Liver (tissue), 9 donors: Measurements from ENCODE around the gene TGM2. TPM values are rescaled to one million over a fixed set of nuclear protein-coding genes. Genes with fewer than 3 reads are reported as not detected.

ENCODE experiments used
- DNase-seq: peaks from one replicate; pipeline ENCODE4 v3.0.0-alpha.2; 2017; ENCODE audit warnings: low spot score
- H3K27ac ChIP-seq, 2 donors: one replicate each; pipeline ENCODE4 v1.7.0; 2013; ENCODE audit warnings: inconsistent platforms in 2 of 2, low read length in 2 of 2, control low read depth in 1 of 2, low read depth in 1 of 2, mild to moderate bottlenecking in 1 of 2
- H3K27me3 ChIP-seq, 4 donors: one replicate each; pipeline versions ENCODE4 v1.6.1 to v1.7.0; 2013; ENCODE audit warnings: low read length in 3 of 4, inconsistent platforms in 1 of 4, mild to moderate bottlenecking in 1 of 4, moderate library complexity in 1 of 4; ENCODE audit not compliant: control insufficient read depth in 4 of 4, insufficient read depth in 4 of 4
- H3K36me3 ChIP-seq, 4 donors: one replicate each; pipeline versions ENCODE4 v1.6.1 to v1.7.0; 2013; ENCODE audit warnings: low read length in 3 of 4, mild to moderate bottlenecking in 3 of 4, low read depth in 1 of 4, moderate library complexity in 1 of 4; ENCODE audit not compliant: control insufficient read depth in 4 of 4, insufficient read depth in 3 of 4
- H3K4me1 ChIP-seq, 4 donors: one replicate each; pipeline versions ENCODE4 v1.6.1 to v1.7.0; 2013; ENCODE audit warnings: low read length in 3 of 4, mild to moderate bottlenecking in 3 of 4, moderate library complexity in 1 of 4; ENCODE audit not compliant: control insufficient read depth in 4 of 4, insufficient read depth in 4 of 4
- H3K4me3 ChIP-seq, 3 donors: one replicate each; pipeline versions ENCODE4 v1.6.1 to v1.7.0; 2013; ENCODE audit warnings: low read length in 3 of 3, control low read depth in 1 of 3, low read depth in 1 of 3, mild to moderate bottlenecking in 1 of 3
- H3K9ac ChIP-seq, 2 donors: one replicate each; pipeline ENCODE4 v1.7.0; 2013; ENCODE audit warnings: low read length in 2 of 2, mild to moderate bottlenecking in 2 of 2, moderate library complexity in 2 of 2, control low read depth in 1 of 2, low read depth in 1 of 2
- H3K9me3 ChIP-seq, 4 donors: one replicate each; pipeline versions ENCODE4 v1.6.1 to v1.7.0; 2013; ENCODE audit warnings: low read length in 3 of 4; ENCODE audit not compliant: control insufficient read depth in 4 of 4
- GABPA ChIP-seq, 2 donors: IDR thresholded peaks in 1 of 2; conservative IDR thresholded peaks in 1 of 2; 2 replicates each; pipeline ENCODE4 v1.6.1; 2016; ENCODE audit warnings: antibody characterized with exemption in 2 of 2, mild to moderate bottlenecking in 1 of 2, moderate library complexity in 1 of 2
- JUND ChIP-seq, 2 donors: IDR thresholded peaks; 2 replicates each; pipeline ENCODE4 v1.6.1; 2016; ENCODE audit warnings: antibody characterized with exemption in 2 of 2
- TAF1 ChIP-seq: conservative IDR thresholded peaks from 2 replicates; pipeline ENCODE4 v1.6.1; 2016; ENCODE audit warnings: antibody characterized with exemption, mild to moderate bottlenecking
- YY1 ChIP-seq: IDR thresholded peaks from 2 replicates; pipeline ENCODE4 v1.6.1; 2016; ENCODE audit warnings: antibody characterized with exemption, mild to moderate bottlenecking
- WGBS: extraction: QIAGEN DNeasy Blood & Tissue Kit; methylation state at CpG from one replicate; pipeline ENCODE4 v1.1.7; 2013; 5-methylcytosine and 5-hydroxymethylcytosine counted together
- polyA plus RNA-seq, 2 donors: library from polyadenylated mRNA; stranded (reverse) in 1 of 2; unstranded in 1 of 2; fragments of 200-250 nt in 1 of 2; fragments of >200 nt in 1 of 2; fragmentation: Nextera tagmentation in 1 of 2; extraction: Ambion mirVana in 1 of 2; gene quantifications; one replicate each; pipeline versions ENCODE4 v1.2.1 to v1.2.3, GENCODE V29; 2013 to 2015
- total RNA-seq, 2 donors: library from RNA; depleted of rRNA; stranded (reverse); fragments of >200 nt; gene quantifications; one replicate each; pipeline ENCODE4 v1.2.3, GENCODE V29; 2014
- TF ChIP-seq, protein P1 (sequence below): fragments of 150-350 bp; IDR thresholded peaks from 2 replicates; pipeline ENCODE4 v1.5.1; 2017; ENCODE audit warnings: improper control_type of control experiment, low read depth, low read length; ENCODE audit not compliant: missing input control
- TF ChIP-seq, protein P2 (sequence below): IDR thresholded peaks from 2 replicates; pipeline ENCODE4 v1.6.1; 2016; ENCODE audit warnings: antibody characterized with exemption
- TF ChIP-seq, protein P3 (sequence below): IDR thresholded peaks from 2 replicates; pipeline ENCODE4 v1.6.1; 2016; ENCODE audit warnings: antibody characterized with exemption, mild to moderate bottlenecking
- TF ChIP-seq, protein P4 (sequence below): IDR thresholded peaks from 2 replicates; pipeline ENCODE4 v1.6.1; 2016; ENCODE audit warnings: antibody characterized with exemption
- donor health status: healthy.
- donor health status: healthy.
- donor health status: healthy.
- donor health status: healthy.
- donor health status: healthy.

The TGM2 gene
- total and polyA plus RNA-seq, 4 donors, result 106 to 375 (median 190) TPM

DNA sequence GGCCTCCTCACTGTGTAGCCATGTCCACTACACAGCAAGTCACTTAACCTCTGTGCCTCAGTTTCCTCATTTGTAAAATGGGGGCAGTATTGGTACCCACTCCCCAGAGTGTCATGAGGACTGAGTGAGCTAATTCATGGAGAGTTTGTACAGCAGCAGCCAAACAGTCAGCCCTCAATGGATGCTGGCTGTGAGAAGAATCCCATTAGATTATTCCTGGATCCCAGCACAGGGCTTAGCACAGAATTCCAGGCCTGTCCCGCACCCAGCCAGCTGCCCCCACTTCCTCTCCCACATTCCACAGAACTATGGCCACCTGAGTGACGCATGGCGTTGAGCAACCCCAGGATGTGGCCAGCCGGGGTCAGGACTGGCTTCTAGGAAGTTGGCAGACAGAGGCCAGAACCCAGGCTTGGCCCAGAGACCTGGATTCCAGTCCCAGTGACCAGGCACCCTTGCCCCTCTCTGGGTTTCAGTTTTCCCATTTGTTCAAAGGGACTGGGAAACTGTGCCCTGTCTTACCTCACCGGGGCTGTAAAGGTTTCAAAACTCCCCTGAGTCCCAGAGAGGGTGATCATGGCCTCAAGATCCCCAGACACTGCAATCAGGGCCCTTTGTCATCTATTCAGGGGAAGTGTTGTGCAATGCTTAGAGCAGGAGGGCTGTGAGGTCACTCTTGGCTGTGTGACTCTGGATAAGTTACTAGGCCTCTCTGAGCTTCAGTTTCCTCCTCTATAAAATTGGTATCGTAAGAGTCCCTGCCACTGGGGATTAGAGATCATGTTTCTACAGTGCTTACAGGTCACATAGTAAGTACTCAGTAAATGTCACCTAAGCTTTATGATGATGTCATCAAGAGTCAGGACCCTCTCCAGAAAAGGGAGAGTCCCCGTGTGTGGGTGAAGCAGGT, 3.0 kb upstream of the TGM2 start (continued):
- TF ChIP-seq, protein P1, sequence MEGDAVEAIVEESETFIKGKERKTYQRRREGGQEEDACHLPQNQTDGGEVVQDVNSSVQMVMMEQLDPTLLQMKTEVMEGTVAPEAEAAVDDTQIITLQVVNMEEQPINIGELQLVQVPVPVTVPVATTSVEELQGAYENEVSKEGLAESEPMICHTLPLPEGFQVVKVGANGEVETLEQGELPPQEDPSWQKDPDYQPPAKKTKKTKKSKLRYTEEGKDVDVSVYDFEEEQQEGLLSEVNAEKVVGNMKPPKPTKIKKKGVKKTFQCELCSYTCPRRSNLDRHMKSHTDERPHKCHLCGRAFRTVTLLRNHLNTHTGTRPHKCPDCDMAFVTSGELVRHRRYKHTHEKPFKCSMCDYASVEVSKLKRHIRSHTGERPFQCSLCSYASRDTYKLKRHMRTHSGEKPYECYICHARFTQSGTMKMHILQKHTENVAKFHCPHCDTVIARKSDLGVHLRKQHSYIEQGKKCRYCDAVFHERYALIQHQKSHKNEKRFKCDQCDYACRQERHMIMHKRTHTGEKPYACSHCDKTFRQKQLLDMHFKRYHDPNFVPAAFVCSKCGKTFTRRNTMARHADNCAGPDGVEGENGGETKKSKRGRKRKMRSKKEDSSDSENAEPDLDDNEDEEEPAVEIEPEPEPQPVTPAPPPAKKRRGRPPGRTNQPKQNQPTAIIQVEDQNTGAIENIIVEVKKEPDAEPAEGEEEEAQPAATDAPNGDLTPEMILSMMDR, result no peak
- TF ChIP-seq, protein P2, sequence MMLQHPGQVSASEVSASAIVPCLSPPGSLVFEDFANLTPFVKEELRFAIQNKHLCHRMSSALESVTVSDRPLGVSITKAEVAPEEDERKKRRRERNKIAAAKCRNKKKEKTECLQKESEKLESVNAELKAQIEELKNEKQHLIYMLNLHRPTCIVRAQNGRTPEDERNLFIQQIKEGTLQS, result peak; percentile 79
- peak; percentile 87 to 94 for TF ChIP-seq JUND (IDR thresholded peaks at IDR 0.05)
- TF ChIP-seq YY1, result peak; percentile 87
- TF ChIP-seq GABPA (IDR thresholded peaks at IDR 0.05 in 1 of 2, conservative IDR thresholded peaks at IDR 0.05 in 1 of 2), result peak in 1 of 2 donors; percentile 66
- no peak for TF ChIP-seq TAF1

DNA sequence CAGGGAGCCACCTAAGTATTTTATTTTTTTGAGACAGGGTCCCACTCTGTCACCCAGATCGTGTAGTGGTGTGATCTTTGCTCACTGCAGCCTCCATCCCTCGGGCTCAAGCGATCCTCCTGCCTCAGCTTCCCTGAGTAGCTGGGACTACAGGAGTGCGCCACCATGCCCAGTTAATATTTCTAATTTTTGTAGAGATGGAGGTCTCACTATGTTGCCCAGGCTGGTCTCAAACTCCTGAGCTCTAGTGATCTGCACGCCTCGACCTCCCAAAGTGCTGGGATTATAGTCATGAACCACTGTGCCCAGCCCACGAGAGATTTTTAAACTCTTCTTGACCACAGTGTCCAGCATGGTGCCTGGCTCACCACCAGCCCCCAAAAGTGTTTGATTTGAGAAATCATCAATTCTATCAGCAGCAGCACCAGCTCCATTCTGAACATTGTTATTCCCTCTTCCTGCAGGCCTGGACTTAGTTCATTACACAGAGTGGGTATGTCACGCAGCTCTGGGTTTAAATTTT, 2.3 kb upstream of the TGM2 start:
- Histone ChIP-seq H3K27me3 (no peaks in the 10 kb centered on the region), H3K9ac (peak overlapping the region in 1 of 2 donors; percentile 50), H3K27ac (peak overlapping the region; percentile 90 to 91), H3K36me3 (peaks cover 0 to 3% (median 0%) of the 10 kb centered on the region in 4 donors), H3K4me3 (no peak overlapping the region), H3K9me3 (no peaks in the 10 kb centered on the region), H3K4me1 (peaks cover 5 to 54% (median 35%) of the 10 kb centered on the region in 4 donors)
- TF ChIP-seq, protein P3, sequence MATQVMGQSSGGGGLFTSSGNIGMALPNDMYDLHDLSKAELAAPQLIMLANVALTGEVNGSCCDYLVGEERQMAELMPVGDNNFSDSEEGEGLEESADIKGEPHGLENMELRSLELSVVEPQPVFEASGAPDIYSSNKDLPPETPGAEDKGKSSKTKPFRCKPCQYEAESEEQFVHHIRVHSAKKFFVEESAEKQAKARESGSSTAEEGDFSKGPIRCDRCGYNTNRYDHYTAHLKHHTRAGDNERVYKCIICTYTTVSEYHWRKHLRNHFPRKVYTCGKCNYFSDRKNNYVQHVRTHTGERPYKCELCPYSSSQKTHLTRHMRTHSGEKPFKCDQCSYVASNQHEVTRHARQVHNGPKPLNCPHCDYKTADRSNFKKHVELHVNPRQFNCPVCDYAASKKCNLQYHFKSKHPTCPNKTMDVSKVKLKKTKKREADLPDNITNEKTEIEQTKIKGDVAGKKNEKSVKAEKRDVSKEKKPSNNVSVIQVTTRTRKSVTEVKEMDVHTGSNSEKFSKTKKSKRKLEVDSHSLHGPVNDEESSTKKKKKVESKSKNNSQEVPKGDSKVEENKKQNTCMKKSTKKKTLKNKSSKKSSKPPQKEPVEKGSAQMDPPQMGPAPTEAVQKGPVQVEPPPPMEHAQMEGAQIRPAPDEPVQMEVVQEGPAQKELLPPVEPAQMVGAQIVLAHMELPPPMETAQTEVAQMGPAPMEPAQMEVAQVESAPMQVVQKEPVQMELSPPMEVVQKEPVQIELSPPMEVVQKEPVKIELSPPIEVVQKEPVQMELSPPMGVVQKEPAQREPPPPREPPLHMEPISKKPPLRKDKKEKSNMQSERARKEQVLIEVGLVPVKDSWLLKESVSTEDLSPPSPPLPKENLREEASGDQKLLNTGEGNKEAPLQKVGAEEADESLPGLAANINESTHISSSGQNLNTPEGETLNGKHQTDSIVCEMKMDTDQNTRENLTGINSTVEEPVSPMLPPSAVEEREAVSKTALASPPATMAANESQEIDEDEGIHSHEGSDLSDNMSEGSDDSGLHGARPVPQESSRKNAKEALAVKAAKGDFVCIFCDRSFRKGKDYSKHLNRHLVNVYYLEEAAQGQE, result no peak
- DNase-seq, result no peak
- WGBS, result 91% methylated on average over 8 of the region's 8 CpGs

DNA sequence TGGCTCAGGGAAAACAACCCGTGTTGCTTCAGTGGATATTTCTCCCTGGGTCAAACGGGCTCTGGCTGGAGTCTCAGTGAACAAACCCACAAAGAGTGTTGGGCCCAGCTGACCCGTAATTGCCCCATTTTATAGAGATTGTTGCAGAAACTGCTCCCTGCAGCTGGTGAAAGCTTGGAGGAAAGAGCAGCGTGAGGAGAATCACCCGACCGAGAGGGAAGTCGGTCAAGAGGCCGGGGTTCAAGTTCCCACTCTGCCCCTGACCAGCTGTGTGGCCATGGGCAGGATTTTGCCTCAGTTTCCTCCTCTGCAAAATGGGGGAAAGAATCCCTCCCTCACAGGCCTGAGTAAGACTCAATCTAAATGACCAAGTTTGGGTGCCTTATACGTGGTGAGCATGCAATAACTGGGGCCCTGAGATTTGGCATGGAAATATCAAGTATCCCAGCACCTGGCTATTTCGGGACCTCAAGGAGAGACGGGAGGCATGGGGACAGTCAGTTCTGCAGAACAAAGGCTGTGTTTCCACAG, 1.7 kb upstream of the TGM2 start:
- H3K27me3 ChIP-seq, result no peaks in the 10 kb centered on the region
- TF ChIP-seq, protein P2, result no peak
- no peak for TF ChIP-seq YY1
- TF ChIP-seq, protein P4, sequence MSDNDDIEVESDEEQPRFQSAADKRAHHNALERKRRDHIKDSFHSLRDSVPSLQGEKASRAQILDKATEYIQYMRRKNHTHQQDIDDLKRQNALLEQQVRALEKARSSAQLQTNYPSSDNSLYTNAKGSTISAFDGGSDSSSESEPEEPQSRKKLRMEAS, result no peak
- no peak for TF ChIP-seq GABPA (IDR thresholded peaks at IDR 0.05 in 1 of 2, conservative IDR thresholded peaks at IDR 0.05 in 1 of 2)
- TF ChIP-seq, protein P1, result no peak
- H3K36me3 ChIP-seq, result peaks cover 0 to 5% (median 0%) of the 10 kb centered on the region in 4 donors
- no peak overlapping the region for H3K27ac ChIP-seq
- H3K9me3 ChIP-seq, result no peaks in the 10 kb centered on the region
- WGBS, result 83% methylated on average over 11 of the region's 11 CpGs
- no peak overlapping the region for H3K4me3 ChIP-seq
- no peak for DNase-seq
- no peak overlapping the region for H3K9ac ChIP-seq
- H3K4me1 ChIP-seq, result peaks cover 5 to 60% (median 38%) of the 10 kb centered on the region in 4 donors
